ENCODE data around the gene ETV7.

DNA sequence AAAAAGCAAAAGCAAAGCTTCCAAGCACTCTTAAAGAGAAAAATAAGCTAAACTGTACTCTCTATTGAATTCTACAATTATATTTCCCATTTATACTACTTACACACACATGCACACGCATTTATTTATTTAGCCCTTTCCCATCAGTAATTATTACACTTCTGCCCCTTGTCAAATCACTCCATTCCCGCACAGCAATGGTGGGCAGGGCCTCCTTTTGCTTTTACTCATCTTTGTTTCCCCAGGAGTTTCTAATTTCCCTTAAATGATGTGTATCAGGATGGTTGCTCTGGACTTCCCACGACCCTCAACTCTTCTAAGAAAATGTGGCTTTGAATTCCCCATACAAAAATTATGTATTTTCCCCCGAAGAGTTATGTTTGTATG is 35.2 kb upstream of the ETV7 start:
- no peak for TF ChIP-seq ZNF274 (IDR thresholded peaks at IDR 0.05; ENCODE audit: low read depth, low read length)
- no peak for TF ChIP-seq YY1 (IDR thresholded peaks at IDR 0.05; ENCODE audit: insufficient read depth, insufficient read length)
